ENCODE results near the gene MIA.

MIA gene

DNA sequence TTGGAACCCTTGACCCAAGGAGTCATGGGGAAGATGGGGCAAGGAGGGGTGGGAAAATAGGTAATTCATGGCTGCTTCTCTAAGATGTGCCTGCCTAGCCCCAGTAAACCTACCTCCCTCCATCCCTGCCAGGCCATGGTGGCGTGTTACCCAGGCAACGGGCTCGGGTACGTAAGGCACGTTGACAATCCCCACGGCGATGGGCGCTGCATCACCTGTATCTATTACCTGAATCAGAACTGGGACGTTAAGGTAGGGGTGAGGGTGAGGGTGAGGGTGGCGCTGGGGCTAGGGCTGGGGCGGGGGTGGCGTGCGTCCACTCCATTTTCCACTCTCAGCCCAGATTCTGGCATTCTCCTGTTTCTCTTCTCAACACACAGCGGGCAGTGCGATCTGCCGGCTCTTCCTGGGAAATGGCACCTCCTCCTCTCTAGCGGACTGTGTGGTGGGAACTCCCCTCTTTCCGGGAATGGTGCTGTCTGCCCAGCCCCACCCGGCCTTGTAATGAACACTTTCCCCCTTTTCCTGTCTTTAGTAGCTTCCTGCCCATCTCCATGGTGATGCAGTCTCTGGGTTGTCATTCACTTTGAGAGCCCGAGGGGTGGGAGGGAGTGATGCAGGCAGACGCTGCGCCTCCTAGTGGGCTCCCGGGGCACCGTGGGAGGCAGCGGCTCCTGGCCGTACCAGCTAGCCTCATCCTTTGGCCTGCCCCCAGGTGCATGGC, 31.3 kb downstream of the MIA start:
- peaks cover 47% of the 10 kb centered on the region for H3K36me3 ChIP-seq (replicated peaks)
- peak overlapping the region; percentile 24 for H3K4me3 ChIP-seq (ENCODE audit: low read depth, low read length)
- H3K27me3 ChIP-seq (replicated peaks): no peaks in the 10 kb centered on the region
- TF ChIP-seq, protein P1, sequence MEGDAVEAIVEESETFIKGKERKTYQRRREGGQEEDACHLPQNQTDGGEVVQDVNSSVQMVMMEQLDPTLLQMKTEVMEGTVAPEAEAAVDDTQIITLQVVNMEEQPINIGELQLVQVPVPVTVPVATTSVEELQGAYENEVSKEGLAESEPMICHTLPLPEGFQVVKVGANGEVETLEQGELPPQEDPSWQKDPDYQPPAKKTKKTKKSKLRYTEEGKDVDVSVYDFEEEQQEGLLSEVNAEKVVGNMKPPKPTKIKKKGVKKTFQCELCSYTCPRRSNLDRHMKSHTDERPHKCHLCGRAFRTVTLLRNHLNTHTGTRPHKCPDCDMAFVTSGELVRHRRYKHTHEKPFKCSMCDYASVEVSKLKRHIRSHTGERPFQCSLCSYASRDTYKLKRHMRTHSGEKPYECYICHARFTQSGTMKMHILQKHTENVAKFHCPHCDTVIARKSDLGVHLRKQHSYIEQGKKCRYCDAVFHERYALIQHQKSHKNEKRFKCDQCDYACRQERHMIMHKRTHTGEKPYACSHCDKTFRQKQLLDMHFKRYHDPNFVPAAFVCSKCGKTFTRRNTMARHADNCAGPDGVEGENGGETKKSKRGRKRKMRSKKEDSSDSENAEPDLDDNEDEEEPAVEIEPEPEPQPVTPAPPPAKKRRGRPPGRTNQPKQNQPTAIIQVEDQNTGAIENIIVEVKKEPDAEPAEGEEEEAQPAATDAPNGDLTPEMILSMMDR (IDR thresholded peaks at IDR 0.05; ENCODE audit: low read depth, low read length, missing control alignments): peak; percentile 97
- DNase-seq: peak; percentile 97
- peak overlapping the region; percentile 71 for H3K27ac ChIP-seq
- in situ Hi-C loops (cut with HindIII; ENCODE audit: low pct_ligation_motif_present, low sequenced_read_pairs): no loop called here

DNA sequence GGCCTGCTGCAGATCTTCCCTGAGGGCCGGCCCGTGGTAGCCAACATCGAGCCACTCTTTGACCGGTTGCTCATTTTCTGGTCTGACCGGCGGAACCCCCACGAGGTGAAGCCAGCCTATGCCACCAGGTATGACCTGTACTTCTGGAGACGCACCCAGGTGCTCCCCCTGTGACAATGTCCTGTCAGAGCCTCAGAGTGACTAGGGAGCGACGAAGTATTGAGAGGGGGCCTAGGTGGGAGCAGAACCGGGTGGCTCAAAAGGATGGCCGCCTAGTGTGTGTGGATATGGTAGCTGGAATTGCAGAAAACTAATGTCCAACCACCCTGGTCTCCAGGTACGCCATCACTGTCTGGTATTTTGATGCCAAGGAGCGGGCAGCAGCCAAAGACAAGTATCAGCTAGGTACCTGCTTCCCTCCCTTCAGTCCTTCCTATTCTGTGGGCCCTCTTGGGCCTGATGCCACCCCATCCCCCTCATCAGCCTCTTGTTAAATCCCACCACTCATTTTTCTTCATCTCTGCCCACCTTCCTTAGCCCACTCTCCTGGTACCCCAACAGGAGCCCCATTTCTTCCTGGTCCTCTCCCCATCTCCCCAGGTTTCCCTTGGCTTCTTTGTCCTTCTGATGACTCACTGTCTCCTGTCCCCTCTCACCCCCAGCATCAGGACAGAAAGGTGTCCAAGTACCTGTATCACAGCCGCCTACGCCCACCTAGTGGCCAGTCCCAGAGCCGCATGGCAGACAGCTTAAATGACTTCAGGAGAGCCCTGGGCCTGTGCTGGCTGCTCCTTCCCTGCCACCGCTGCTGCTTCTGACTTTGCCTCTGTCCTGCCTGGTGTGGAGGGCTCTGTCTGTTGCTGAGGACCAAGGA, 32.1 kb downstream of the MIA start:
- Histone ChIP-seq H3K4me3 (ENCODE audit: low read depth, low read length) (no peak overlapping the region), H3K27me3 (replicated peaks) (no peaks in the 10 kb centered on the region), H3K27ac (peak overlapping the region; percentile 71), H3K36me3 (replicated peaks) (peaks cover 43% of the 10 kb centered on the region)
- TF ChIP-seq, protein P1 (IDR thresholded peaks at IDR 0.05; ENCODE audit: low read depth, low read length, missing control alignments): peak; percentile 57
- in situ Hi-C loops (cut with HindIII; ENCODE audit: low pct_ligation_motif_present, low sequenced_read_pairs): no loop called here
- DNase-seq: no peak

DNA sequence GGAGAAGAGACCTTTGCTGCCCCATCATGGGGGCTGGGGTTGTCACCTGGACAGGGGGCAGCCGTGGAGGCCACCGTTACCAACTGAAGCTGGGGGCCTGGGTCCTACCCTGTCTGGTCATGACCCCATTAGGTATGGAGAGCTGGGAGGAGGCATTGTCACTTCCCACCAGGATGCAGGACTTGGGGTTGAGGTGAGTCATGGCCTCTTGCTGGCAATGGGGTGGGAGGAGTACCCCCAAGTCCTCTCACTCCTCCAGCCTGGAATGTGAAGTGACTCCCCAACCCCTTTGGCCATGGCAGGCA, 32.7 kb downstream of the MIA start:
- in situ Hi-C loops (cut with HindIII; ENCODE audit: low pct_ligation_motif_present, low sequenced_read_pairs): no loop called here
- peaks cover 43% of the 10 kb centered on the region for H3K36me3 ChIP-seq (replicated peaks)
- no peak for DNase-seq

DNA sequence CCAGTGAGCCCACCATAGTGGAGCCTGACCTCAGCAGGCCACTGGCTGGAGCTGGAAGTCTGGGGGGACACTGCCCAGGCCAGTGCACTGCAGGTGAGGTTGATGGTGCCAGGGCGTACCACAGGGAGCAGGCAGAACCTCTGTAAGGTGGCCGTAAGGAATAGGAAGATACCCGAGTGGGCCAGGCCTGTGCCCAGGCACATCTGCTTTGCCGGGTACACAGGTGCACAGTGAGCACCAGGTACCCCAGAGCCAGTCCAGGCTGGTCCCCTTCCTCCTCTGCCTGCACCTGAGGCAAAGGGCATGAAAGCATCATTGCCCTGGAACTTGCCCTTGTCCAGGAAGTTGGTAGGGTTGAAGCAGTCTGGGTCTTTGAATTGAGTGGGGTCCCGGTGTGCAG, 33.2 kb downstream of the MIA start:
- DNase-seq: no peak
- Histone ChIP-seq H3K4me3 (ENCODE audit: low read depth, low read length) (no peak overlapping the region), H3K36me3 (replicated peaks) (peaks cover 43% of the 10 kb centered on the region), H3K27ac (no peak overlapping the region), H3K27me3 (replicated peaks) (no peaks in the 10 kb centered on the region)
- TF ChIP-seq, protein P1 (IDR thresholded peaks at IDR 0.05; ENCODE audit: low read depth, low read length, missing control alignments): no peak
- in situ Hi-C loops (cut with HindIII; ENCODE audit: low pct_ligation_motif_present, low sequenced_read_pairs): no loop called here

More for the DNA sequence above, 32.7 kb downstream of the MIA start:
- Histone ChIP-seq H3K27me3 (replicated peaks) (no peaks in the 10 kb centered on the region), H3K4me3 (ENCODE audit: low read depth, low read length) (no peak overlapping the region), H3K27ac (no peak overlapping the region)
- TF ChIP-seq, protein P1 (IDR thresholded peaks at IDR 0.05; ENCODE audit: low read depth, low read length, missing control alignments): no peak

DNA sequence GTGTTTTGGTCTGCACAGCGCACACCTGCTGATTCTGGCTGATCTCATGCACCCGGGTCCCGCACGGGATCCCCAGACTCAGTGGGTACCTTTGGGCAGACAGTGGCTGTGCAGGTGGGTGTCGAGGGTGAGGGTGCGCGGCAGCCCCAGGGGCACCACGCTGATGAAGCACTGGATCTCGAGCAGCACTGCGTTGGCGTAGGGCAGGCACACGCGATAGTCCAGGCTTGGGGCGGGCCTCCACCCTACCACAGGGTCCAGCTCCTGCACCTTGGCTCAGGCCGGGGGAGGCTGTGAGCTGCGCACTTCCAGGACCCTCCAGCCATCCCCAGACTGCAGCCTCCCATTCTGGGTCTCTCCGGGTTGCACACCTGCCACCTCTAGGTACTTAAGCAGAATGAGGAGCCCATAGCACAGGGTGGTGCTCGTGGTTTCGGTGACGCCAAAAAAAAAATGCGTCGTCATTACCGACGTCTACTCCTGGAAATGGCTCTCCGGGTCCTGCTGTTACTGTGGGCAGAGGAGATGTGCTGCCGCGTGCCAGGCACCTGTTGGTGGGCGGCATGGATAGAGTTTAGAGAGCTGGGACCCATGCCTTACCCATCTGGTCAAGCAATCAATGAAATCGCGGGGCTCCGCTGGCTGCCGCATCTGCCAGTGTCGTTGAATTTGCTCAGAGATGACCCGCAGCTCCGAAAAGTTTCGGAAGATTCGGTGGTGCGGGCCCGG, 34.2 kb downstream of the MIA start:
- TF ChIP-seq, protein P1 (IDR thresholded peaks at IDR 0.05; ENCODE audit: low read depth, low read length, missing control alignments): no peak
- no peak overlapping the region for H3K27ac ChIP-seq
- H3K36me3 ChIP-seq (replicated peaks): peaks cover 37% of the 10 kb centered on the region
- H3K4me3 ChIP-seq (ENCODE audit: low read depth, low read length): no peak overlapping the region
- H3K27me3 ChIP-seq (replicated peaks): no peaks in the 10 kb centered on the region
- in situ Hi-C loops (cut with HindIII; ENCODE audit: low pct_ligation_motif_present, low sequenced_read_pairs): no loop called here
- DNase-seq: no peak

All from brain microvascular endothelial cell (primary cell).